Stimulated activated CD4-positive, alpha-beta T cell treated with anti-CD3 and anti-CD28 coated beads, TNF-alpha, amount 100 ng/mL, for 24 hours (primary cell): ENCODE results near the gene BORCS5.
"Not testable (repeated sequence)": the region's sequence is repeated elsewhere in the genome, so short reads cannot be mapped to it uniquely, and the experiment has no call there.

Source experiments
- DNase-seq, 3 experiments: peaks; one replicate each; pipeline ENCODE4 v3.0.0-alpha.2; 2020; ENCODE audit warnings: low read depth in 3 of 3

BORCS5 gene

DNA sequence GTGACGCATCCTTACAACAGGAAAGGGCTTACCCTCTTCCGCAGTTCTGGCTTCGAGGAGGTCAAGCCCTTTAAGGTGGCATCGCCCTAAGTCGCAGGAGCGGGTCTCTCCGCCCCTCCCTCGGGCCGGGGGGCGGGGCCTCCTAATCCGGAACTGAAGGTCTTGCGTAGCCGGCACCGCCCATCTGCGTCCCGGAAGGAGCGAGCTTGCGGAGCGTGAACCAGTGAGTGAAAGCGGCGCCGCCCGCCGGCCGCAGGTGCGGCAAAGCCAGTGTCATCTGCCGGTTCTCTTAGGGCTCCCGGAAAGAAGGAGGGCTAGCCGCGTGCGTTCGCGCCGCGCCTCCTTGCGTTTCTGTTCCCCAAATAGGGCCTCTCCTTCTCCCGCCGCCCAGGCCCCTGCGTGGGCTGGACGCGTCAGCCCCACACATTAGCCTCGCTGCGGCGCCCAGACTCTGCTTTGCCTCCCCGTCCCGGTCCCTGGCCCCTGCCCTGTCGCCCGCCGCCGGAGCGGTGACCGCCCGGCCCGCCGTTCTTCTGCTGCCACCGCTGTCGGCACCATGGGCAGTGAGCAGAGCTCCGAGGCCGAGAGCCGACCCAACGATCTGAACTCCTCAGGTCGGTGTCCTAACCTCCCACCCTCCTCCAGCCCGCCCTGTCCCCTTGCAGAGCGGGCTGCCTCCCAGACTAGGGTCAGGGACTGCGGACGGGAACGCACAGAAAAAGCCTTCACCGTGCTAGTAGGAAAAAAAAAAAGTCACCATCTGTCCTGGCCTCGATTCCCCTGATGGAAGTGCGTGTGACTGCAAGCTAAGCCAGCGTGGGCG, at the start of gene BORCS5:
Gene BORCS5, plus strand, starts transcription at position 183 of the 823 bp plus-strand sequence. Its CDS starts 374 bp downstream, at position 557.
- DNase-seq, result peak; percentile 95 to 99 (median 98)

- DNase-seq, result not testable (repeated sequence)
Measured at GRCh38 chr12:12310695-12311094, 46.2 kb upstream of the BORCS5 start.

- no peak for DNase-seq
Measured at GRCh38 chr12:12315838-12316237, 41.0 kb upstream of the BORCS5 start.

DNA sequence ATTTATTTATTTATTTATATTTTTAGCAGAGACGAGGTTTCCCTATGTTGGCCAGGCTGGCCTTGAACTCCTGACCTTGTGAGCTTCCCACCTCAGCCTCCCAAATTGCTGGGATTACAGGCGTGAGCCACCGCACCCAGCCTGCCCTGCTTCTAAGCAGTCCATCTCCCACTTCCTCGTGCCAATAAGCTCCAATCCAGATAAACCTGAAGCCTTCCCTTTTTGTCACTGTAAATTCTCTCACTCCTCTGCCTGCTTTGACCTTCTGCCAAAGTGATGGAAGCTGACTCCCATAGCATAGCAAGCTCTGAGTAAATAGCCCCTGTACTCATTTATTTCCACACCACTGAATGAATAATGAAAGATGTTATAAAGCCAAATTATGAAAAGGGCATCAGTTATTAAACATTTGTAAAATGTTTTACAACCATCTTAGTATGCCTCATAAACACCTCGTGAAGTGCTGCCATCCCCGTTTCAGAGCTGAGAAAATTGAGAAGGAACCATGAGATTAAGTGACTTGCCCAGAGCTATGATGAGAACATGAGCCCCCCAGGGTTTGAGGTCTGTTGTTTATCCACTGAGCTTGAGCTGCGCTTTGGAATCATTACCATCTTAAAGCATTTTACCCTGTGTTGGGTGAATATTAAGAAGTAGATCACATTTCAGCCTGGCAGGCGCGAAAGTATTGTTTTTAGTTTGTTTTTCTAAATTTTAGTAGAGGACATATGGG, 37.3 kb upstream of the BORCS5 start:
- DNase-seq, result no peak

DNA sequence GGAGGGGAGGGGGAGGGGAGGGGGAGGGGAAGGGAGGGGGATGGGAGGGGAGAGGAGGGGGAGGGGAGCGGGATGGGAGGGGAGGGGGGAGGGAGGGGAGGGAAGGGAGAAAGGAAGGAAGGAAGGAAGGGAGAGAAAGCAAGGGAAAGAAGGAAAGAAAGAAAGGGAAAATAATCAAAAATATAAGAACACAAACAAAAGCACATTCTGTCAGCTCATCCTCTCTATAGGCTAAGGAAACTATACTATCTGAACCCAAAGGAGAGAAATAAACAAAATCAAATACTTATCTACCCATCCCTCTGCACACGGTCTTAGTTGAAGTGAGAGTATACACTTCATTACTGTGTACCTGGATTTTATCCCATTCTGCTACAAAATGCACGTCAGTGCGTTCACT, 33.8 kb upstream of the BORCS5 start:
- no peak for DNase-seq

- no peak for DNase-seq
Measured at GRCh38 chr12:12323591-12323990, 33.3 kb upstream of the BORCS5 start.

DNA sequence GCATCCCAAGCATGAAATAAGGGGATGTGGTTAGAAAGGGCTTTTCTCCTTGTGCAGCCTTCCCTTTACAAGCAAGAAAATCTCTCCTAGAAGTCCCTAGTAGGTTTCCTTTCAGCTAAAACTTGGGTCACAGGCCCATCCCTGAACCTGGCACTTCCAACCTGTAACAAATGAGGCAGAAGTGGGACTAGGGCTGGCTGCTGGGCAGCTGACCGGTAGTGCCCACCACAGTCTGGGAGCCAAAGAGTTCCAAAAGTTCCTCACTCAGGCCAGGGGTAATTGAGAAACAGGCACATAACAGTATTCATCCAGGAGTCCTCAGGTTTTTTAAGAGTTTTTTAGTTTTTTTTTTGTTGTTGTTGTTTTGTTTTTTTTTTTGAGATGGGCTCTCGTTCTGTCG, 30.6 kb upstream of the BORCS5 start:
- DNase-seq, result no peak

- DNase-seq, result no peak
Measured at GRCh38 chr12:12327802-12328201, 29.1 kb upstream of the BORCS5 start.

- DNase-seq, result no peak
Measured at GRCh38 chr12:12331244-12331771, 25.6 kb upstream of the BORCS5 start.

DNA sequence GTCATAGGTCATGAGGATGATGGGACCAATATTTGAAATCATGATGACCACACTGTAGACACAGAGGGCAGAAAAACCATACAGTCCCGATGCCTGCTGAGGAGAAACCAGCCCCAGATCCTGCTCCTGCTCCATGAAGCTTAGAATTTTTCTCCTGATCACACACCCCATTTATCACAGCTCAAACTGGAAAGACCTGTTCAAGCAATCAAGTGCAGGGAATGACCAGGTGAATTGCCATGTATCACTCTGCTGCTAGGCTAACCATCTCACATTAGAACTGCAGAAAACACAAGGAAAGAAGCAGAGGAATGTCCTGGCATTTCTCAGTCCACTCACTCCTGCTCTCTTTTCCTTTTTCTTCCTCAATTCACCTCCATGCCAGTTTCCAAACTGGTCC, 25.0 kb upstream of the BORCS5 start:
- no peak for DNase-seq

DNA sequence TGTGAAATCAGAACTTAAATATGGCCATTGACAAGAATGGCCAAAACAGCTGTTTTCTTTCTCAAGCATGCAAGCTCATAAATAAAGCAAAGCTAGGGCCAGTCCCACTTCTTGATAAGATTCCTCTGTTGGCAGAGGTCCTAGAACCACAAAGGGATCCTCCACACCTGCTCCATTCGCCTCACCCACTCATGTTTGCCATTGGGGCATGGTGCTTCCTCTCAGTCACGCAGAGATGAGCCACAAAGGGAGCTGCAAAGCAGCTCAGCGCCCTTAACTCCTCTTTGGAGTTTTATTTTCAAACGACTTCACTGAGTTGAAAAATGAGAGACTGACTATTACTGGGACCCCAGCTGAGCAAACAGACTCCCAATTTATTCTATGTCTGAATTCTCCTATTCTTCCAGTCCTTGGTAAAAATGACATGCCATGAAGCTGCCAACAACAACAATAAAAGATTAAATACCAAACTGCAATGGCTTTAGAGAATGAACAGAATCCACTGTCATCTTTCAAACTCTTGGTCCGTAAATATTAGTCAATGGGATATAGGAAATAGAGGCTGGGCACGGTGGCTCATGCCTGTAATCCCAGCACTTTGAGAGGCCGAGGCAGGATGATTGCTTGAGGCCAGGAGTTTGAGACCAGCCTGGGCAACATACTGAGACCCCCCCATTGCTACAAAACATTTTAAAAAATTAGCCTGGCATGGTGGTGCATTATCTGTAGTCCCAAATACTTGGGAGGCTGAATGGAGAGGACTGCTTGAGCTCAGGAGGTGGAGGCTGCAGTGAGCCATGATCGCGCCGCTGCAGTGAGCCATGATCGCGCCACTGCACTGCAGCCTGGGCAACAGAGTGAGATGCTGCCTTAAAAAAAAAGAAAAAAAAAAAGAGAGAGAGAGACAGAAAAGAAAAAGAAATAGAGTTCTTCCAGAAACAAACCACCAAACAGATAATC, 23.2 kb upstream of the BORCS5 start:
- no peak for DNase-seq

DNA sequence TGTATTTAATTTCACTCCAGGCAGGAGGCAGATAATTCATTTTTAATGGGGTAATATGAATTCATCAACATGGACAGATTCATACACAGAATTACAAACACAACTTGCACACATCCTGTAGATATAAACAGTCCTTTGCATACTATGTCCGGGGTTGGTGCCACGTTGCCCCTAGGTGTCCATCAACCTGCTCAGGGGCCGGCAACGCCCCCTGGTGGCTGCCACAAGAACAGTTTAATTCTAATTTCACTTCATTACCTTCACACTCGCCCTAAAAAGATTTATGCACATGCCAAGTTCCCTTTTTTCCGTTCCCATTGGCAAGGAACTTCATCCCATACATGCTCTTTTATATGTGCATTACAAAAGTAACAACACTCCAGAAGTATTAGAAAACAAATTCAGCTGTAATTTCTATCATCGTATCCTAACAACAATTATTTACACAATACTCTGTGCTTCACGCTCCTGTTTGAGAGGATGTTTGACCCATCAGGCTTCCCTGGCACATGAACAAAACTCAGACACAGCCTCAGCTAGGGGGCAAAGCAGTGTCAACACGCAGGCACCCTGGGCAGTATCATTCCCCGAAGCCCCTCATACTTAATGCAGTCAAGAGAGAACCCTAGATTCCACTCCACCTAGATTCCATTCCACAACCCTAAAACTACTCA, 22.4 kb upstream of the BORCS5 start:
- DNase-seq, result peak in 2 of 3 experiments; percentile 18 to 56

DNA sequence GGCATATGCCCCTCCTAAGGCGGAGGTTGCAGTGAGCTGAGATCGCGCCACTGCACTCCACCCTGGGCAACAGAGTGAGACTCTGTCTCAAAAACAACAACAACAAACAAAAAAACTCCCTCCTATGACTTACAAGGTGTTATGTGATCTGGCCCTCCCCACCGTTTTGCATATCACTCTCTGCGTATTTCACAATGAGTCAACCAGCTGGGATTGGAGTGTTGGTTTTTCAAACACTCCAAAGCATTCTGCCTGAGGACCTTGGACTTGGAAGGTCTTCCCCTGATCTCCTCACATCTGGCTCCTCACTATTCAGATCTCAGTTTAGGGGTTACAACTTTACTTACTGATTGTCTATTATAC, 20.8 kb upstream of the BORCS5 start:
- DNase-seq, result no peak

DNA sequence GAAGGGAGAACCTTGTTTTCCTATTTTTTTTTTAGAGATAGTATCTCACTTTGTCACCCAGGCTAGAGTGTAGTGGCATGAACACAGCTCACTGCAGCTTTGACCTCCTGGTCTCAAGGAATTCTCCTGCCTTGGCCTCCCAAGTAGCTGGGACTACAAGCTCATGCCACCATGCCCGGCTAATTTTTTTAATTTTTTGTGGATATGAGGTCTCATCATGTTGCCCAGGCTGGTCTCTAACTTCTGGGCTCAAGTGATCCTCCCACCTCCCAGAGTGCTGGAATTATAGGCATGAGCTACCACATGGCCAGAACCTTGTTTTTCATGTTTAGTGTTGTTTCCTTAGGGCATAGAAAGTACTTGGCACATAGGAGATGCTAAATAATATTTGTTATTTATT, 20.4 kb upstream of the BORCS5 start:
- no peak for DNase-seq

DNA sequence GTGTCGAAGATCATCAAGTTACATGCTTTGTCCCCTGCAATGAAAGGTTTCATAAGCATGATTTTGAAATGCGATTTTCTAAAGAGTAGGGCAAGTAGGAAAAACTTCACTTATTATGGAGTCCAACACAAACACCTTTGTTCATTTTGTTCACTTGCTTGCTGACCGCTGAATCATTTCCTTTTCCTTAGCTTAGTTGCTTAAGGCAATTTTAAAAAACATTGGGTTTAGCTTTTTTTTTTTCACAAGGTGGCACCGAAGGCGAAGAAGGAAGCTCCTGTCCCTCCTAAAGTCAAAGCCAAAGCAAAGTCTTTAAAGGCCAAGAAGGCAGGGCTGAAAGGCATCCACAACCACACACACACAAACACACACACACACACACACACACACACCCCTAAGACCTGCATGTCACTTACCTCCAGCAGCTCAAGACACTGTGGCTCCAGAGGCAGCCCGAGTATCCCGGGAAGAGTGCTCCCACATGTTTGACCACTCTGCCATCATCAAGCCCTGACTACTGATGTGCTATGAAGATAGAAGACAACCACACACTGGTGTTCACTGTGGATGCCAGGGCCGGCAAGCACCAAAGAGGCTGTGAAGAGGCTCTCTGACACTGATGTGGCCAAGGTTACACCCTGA, 18.2 kb upstream of the BORCS5 start:
- no peak for DNase-seq

GRCh38 chr12:12349711-12350665, 6.9 kb upstream of the BORCS5 start, which contains the start of gene MANSC1:
MANSC1 (minus strand) TSS chr12:12350242; CDS start chr12:12343314, 6,928 bp downstream.
- DNase-seq, result peak in 2 of 3 experiments; percentile 16 to 51

DNA sequence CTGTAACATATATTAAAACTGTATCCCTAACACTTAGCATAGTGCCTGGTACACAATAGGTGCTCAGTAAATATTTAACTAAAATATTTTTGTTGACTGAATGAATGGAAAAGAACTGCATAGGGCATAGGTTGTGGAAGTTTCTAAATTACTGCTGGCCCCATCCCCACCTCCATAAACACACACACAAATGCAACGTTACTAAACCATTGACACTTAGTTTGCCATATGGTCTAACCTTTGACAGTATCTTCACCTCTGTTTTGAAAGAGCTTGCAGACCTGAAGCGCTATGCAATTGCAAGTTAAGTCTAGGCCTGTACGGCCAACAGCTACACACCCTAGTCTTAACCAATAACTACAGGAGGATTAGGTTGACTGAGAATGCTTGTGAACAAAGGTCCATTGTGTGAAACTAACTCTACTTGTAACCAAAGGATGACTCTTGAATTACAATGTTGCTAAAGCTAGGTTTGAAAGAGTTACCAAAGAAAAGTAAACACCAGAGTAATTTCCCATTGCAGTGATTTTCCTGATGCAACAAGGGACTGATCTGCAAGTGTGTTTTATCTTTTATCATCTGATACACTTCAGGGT, 5.9 kb upstream of the BORCS5 start:
- DNase-seq, result no peak

DNA sequence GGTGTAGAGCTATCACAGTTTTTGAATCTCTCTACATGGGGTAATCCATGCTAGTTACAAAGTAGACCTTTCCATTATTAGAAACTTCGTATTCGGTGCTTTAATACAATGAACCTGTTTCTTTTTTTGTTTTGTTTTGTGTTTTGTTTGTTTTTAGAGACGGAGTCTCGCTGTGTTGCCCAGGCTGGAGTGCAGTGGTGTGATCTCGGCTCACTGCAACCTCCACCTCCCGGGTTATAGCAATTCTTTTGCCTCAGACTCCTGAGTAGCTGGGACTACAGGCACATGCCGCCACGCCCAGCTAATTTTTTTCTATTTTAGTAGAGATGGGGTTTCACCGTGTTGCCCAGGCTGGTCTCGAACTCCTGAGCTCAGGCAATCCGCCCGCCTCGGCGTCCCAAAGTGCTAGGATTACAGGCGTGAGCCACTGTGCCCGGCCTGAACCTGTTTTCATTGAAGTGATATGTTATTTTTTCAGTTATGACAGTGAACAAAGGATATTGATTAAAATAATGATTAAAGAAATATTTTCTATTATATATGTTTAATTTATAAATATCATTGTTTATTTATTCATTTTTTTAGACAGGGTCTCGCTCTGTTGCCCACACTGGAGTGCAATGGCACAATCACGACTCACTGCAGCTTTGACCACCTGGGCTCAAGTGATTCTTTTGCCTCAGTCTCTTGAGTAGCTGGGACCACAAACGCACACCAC, 5.3 kb upstream of the BORCS5 start:
- not testable (repeated sequence) for DNase-seq
